HCT116 (cell line): ENCODE measurements around the gene SCN4B. TPM values are rescaled to one million over a fixed set of nuclear protein-coding genes. Genes with fewer than 3 reads are reported as not detected.

Experiments
- ATAC-seq: fragments of 200-7000 bp; cut with Tn5 transposase; 2 replicates; pipeline ENCODE4 v1.9.1; 2020; ENCODE audit warnings: mild to moderate bottlenecking, moderate library complexity
- BruUV-seq: library from RNA; stranded (reverse); fragments of 400-500 nt; replicated peaks from 2 replicates; lab custom pipeline; 2021; lab: Mats Ljungman, UMichigan
- CTCF ChIA-PET: fragments of 300-600 bp; sonication (Branson Sonifier 250); formaldehyde crosslinking; loops from one replicate; lab custom pipeline; 2021; ENCODE audit warnings: antibody characterized with exemption; lab: Charles Lee
- POLR2A ChIA-PET: fragments of 300-600, 350-600 bp; sonication (Branson Sonifier 250); formaldehyde crosslinking; loops from one replicate; lab custom pipeline; 2021; ENCODE audit warnings: antibody characterized with exemption; lab: Charles Lee
- RAD21 ChIA-PET, 2 experiments: fragments of 300-600 bp; sonication (Branson Sonifier 250); formaldehyde crosslinking; loops; one replicate each; lab custom pipeline; 2023; ENCODE audit warnings: low total read pairs in 2 of 2; ENCODE audit not compliant: uncharacterized antibody in 2 of 2, unreplicated experiment in 2 of 2, low non-redundant PET in 1 of 2; lab: Charles Lee
- DNase-seq: peaks from one replicate; pipeline ENCODE4 v3.0.0-alpha.2; 2010; ENCODE audit warnings: low read depth, low spot score
- H2AFZ ChIP-seq: fragments of 200-600 bp; shearing (Covaris generic), sonication (generic); 2 replicates; pipeline ENCODE4 v1.6.1; 2017; ENCODE audit warnings: low read depth, mixed run types, mixed read lengths, antibody characterized with exemption, low read length; ENCODE audit not compliant: poor library complexity, severe bottlenecking
- H3K27ac ChIP-seq: 2 replicates; pipeline ENCODE4 v1.5.1; 2012; ENCODE audit warnings: low read depth, low read length
- H3K27me3 ChIP-seq: fragments of 200-600 bp; sonication (generic); 2 replicates; pipeline ENCODE4 v1.6.1; 2016; ENCODE audit warnings: mixed run types, low read length, mixed read lengths; ENCODE audit not compliant: insufficient read depth
- H3K36me3 ChIP-seq, 2 experiments: fragments of 200-500 bp in 1 of 2; fragments of 200-600 bp in 1 of 2; sonication (Bioruptor generic) in 1 of 2; sonication (generic) in 1 of 2; 2 replicates each; pipeline versions ENCODE4 v1.5.1 to v1.6.1; 2014 to 2016; ENCODE audit warnings: low read length in 2 of 2, inconsistent platforms in 1 of 2, mixed read lengths in 1 of 2, mixed run types in 1 of 2; ENCODE audit not compliant: insufficient read depth in 2 of 2, control insufficient read depth in 1 of 2
- H3K4me1 ChIP-seq, 2 experiments: fragments of 200-600 bp in 1 of 2; sonication (generic) in 1 of 2; 2 replicates each; pipeline versions ENCODE4 v1.5.1 to v1.6.1; 2012 to 2017; ENCODE audit warnings: low read length in 2 of 2, inconsistent platforms in 1 of 2, mild to moderate bottlenecking in 1 of 2, mixed read lengths in 1 of 2, mixed run types in 1 of 2, moderate library complexity in 1 of 2; ENCODE audit not compliant: insufficient read depth in 2 of 2, control insufficient read depth in 1 of 2
- H3K4me2 ChIP-seq: fragments of 200-600 bp; sonication (generic); 2 replicates; pipeline ENCODE4 v1.6.1; 2017; ENCODE audit warnings: mixed run types, low read length, mixed read lengths
- H3K4me3 ChIP-seq, 2 experiments: fragments of 200-600 bp in 1 of 2; sonication (generic) in 1 of 2; replicated peaks in 1 of 2; 2 replicates each; pipeline ENCODE4 v1.5.1; 2011 to 2016; ENCODE audit warnings: low read length in 2 of 2, control low read depth in 1 of 2, low read depth in 1 of 2, mild to moderate bottlenecking in 1 of 2, mixed read lengths in 1 of 2, mixed run types in 1 of 2
- H3K79me2 ChIP-seq: fragments of 200-600 bp; sonication (generic); 2 replicates; pipeline ENCODE4 v1.6.1; 2017; ENCODE audit warnings: mild to moderate bottlenecking, mixed run types, low read length, moderate library complexity, mixed read lengths; ENCODE audit not compliant: insufficient read depth
- H3K9ac ChIP-seq: fragments of 200-600 bp; sonication (generic); 2 replicates; pipeline ENCODE4 v1.6.1; 2016; ENCODE audit warnings: low read length, mixed read lengths
- H3K9me2 ChIP-seq: fragments of 200-600 bp; sonication (generic), shearing (Covaris generic); 2 replicates; pipeline ENCODE4 v1.6.1; 2017; ENCODE audit warnings: mixed run types, mild to moderate bottlenecking, moderate library complexity; ENCODE audit not compliant: insufficient read depth
- H3K9me3 ChIP-seq, 2 experiments: fragments of 200-500 bp in 1 of 2; fragments of 200-600 bp in 1 of 2; sonication (Bioruptor generic) in 1 of 2; sonication (generic) in 1 of 2; 2 replicates each; pipeline ENCODE4 v1.6.1; 2014 to 2017; ENCODE audit warnings: low read length in 2 of 2, mixed read lengths in 2 of 2, inconsistent platforms in 1 of 2, low read depth in 1 of 2, mild to moderate bottlenecking in 1 of 2, mixed run types in 1 of 2, moderate library complexity in 1 of 2; ENCODE audit not compliant: control insufficient read depth in 1 of 2, insufficient read depth in 1 of 2
- H4K20me1 ChIP-seq: fragments of 200-600 bp; sonication (generic), shearing (Covaris generic); 2 replicates; pipeline ENCODE4 v1.6.1; 2017; ENCODE audit warnings: mixed run types, mild to moderate bottlenecking, moderate library complexity; ENCODE audit not compliant: insufficient read depth
- CBX3 ChIP-seq: IDR thresholded peaks from 2 replicates; pipeline ENCODE4 v1.6.1; 2012; ENCODE audit warnings: low read depth
- CEBPB ChIP-seq: IDR thresholded peaks from 2 replicates; pipeline ENCODE4 v1.6.1; 2012; ENCODE audit warnings: low read depth
- EGR1 ChIP-seq: IDR thresholded peaks from 2 replicates; pipeline ENCODE4 v1.6.1; 2012; ENCODE audit warnings: low read depth
- EZH2 ChIP-seq: fragments of 200-600 bp; sonication (generic); IDR thresholded peaks from 2 replicates; pipeline ENCODE4 v1.6.1; 2017; ENCODE audit warnings: antibody characterized with exemption, mixed run types
- EZH2phosphoT487 ChIP-seq: fragments of 200-600 bp; IDR thresholded peaks from 2 replicates; pipeline ENCODE4 v1.6.1; 2018; ENCODE audit warnings: antibody characterized with exemption, borderline replicate concordance
- JUND ChIP-seq: IDR thresholded peaks from 2 replicates; pipeline ENCODE4 v1.6.1; 2012
- RAD21 ChIP-seq: IDR thresholded peaks from 2 replicates; pipeline ENCODE4 v1.6.1; 2012; ENCODE audit warnings: low read depth, mild to moderate bottlenecking
- REST ChIP-seq: IDR thresholded peaks from 2 replicates; pipeline ENCODE4 v1.6.1; 2012; ENCODE audit warnings: low read depth
- SIN3A ChIP-seq: IDR thresholded peaks from 2 replicates; pipeline ENCODE4 v1.6.1; 2012; ENCODE audit warnings: low read depth
- SRF ChIP-seq: IDR thresholded peaks from 2 replicates; pipeline ENCODE4 v1.6.1; 2012; ENCODE audit warnings: low read depth
- ZBTB33 ChIP-seq: IDR thresholded peaks from 2 replicates; pipeline ENCODE4 v1.6.1; 2011; ENCODE audit warnings: mild to moderate bottlenecking, low read length, moderate library complexity; ENCODE audit not compliant: insufficient replicate concordance; ENCODE audit errors: extremely low read depth
- ZNF274 ChIP-seq: fragments of 200-500 bp; sonication (Bioruptor generic); IDR thresholded peaks from 2 replicates; pipeline ENCODE4 v1.6.1; 2014; ENCODE audit warnings: mild to moderate bottlenecking, low read depth, low read length, inconsistent platforms
- intact Hi-C: fragments of 100-400 bp; cut with micrococcal nuclease; formaldehyde crosslinking; loops from 2 replicates; pipeline ENCODE4 v1.10.0; 2022
- total RNA-seq: library from RNA; stranded (reverse); gene quantifications from one replicate; pipeline ENCODE4 v1.2.1, GENCODE V29; 2021; ENCODE audit not compliant: unreplicated experiment

Gene SCN4B
- total RNA-seq, 1 experiment from 2014 or later = 0.32 TPM

- DNase-seq (no peak), ATAC-seq (no peak)
- no peaks in the 10 kb centered on the region for H3K9me2 ChIP-seq
- no peaks in the 10 kb centered on the region for H3K27me3 ChIP-seq
- intact Hi-C loops = no loop called here
- H3K9me3 ChIP-seq = no peaks in the 10 kb centered on the region
- BruUV-seq = no TSS peak
- no peaks in the 10 kb centered on the region for H4K20me1 ChIP-seq
- no peak overlapping the region for H3K4me3 ChIP-seq
- no peaks in the 10 kb centered on the region for H3K79me2 ChIP-seq
- ChIA-PET CTCF (no interaction called here), POLR2A (no interaction called here), RAD21 (no interaction called here)
- no peak overlapping the region for H3K9ac ChIP-seq
- no peak overlapping the region for H2AFZ ChIP-seq
- no peak overlapping the region for H3K4me2 ChIP-seq
- peaks cover 0 to 6% of the 10 kb centered on the region in 2 experiments; a peak in 1 of 4 replicates for H3K4me1 ChIP-seq
- TF ChIP-seq CEBPB (no peak), ZBTB33 (no peak), JUND (no peak), ZNF274 (no peak), EZH2 (no peak), CBX3 (no peak), EGR1 (no peak), SRF (no peak), SIN3A (no peak), RAD21 (no peak), REST (no peak), EZH2phosphoT487 (no peak)
- no peaks in the 10 kb centered on the region for H3K36me3 ChIP-seq
- H3K27ac ChIP-seq = no peak overlapping the region
Measured at GRCh38 chr11:118109231-118109630, 43.4 kb downstream of the SCN4B start.
